Fibroblast of the aortic adventitia (primary cell): ENCODE measurements around the gene PAK1IP1. TPM values are rescaled to one million over a fixed set of nuclear protein-coding genes. Genes with fewer than 3 reads are reported as not detected.

Source experiments
- DNase-seq: peaks from one replicate; pipeline ENCODE4 v3.0.0-alpha.2; 2010; ENCODE audit warnings: low read depth
- H3K4me3 ChIP-seq: 2 replicates; pipeline ENCODE4 v1.5.1; 2011; ENCODE audit warnings: low read depth, mild to moderate bottlenecking, control low read depth, low read length, moderate library complexity
- total RNA-seq: library from RNA; depleted of rRNA; stranded (reverse); fragments of >200 nt; gene quantifications from 2 replicates; pipeline ENCODE4 v1.2.3, GENCODE V29; 2012; ENCODE audit warnings: low replicate concordance
- TF ChIP-seq, protein P1 (sequence below): IDR thresholded peaks from 2 replicates; pipeline ENCODE4 v1.5.1; 2011; ENCODE audit warnings: mild to moderate bottlenecking, low read length, control low read depth, inconsistent platforms; ENCODE audit not compliant: insufficient read depth

Gene PAK1IP1
- total RNA-seq, 1 donor = 28.0 TPM

DNA sequence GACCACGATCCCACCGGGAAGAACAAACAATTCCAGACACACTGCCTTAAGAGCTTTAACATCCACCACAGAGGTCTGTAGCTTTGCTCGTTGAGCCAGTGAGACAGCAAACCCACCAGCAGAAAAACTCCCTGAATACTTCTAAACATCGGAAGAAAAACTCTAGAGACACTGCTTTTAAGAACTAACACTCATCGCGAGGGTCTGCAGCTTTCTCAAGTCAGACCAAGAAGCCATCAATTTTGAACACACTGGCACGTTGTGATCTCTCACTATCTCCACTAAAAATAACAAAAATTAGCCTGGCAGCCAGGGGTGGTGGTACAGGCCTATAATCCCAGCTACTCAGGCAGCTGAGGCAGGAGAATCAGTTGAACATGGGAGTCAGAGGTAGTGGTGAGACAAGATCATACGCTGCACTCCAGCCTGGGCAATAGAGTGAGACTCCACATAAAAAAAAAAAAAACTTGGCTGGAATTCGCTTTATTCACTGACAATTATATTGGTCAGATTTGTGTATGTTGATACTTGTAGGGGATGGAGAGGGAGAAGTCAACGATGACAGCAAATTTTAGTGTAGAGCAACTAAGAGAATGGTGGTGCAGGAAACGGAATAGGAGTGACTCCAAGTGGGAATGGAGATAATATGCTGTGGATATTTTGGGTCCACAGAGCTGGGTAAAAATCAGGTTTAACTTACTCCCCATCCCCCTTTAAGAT is 27.2 kb downstream of the PAK1IP1 start:
- no peak for DNase-seq
- TF ChIP-seq, protein P1, sequence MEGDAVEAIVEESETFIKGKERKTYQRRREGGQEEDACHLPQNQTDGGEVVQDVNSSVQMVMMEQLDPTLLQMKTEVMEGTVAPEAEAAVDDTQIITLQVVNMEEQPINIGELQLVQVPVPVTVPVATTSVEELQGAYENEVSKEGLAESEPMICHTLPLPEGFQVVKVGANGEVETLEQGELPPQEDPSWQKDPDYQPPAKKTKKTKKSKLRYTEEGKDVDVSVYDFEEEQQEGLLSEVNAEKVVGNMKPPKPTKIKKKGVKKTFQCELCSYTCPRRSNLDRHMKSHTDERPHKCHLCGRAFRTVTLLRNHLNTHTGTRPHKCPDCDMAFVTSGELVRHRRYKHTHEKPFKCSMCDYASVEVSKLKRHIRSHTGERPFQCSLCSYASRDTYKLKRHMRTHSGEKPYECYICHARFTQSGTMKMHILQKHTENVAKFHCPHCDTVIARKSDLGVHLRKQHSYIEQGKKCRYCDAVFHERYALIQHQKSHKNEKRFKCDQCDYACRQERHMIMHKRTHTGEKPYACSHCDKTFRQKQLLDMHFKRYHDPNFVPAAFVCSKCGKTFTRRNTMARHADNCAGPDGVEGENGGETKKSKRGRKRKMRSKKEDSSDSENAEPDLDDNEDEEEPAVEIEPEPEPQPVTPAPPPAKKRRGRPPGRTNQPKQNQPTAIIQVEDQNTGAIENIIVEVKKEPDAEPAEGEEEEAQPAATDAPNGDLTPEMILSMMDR = no peak

DNA sequence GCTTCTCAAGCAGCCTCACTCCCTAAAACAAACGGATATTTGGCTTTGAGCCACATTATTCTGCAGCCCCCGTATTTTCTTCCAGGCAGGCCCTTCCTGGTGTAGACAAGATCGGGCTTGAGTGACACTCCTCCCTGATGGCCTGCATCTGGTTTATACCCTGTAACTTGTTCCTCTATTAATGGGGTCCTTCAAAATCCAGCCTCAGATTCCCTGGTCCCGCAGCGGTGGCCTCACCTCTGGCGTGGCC is 27.7 kb downstream of the PAK1IP1 start:
- TF ChIP-seq, protein P1 = no peak
- no peak for DNase-seq
- H3K4me3 ChIP-seq = peak overlapping the region; percentile 82

More for the DNA sequence above, 27.2 kb downstream of the PAK1IP1 start:
- peak overlapping the region; percentile 82 for H3K4me3 ChIP-seq

DNA sequence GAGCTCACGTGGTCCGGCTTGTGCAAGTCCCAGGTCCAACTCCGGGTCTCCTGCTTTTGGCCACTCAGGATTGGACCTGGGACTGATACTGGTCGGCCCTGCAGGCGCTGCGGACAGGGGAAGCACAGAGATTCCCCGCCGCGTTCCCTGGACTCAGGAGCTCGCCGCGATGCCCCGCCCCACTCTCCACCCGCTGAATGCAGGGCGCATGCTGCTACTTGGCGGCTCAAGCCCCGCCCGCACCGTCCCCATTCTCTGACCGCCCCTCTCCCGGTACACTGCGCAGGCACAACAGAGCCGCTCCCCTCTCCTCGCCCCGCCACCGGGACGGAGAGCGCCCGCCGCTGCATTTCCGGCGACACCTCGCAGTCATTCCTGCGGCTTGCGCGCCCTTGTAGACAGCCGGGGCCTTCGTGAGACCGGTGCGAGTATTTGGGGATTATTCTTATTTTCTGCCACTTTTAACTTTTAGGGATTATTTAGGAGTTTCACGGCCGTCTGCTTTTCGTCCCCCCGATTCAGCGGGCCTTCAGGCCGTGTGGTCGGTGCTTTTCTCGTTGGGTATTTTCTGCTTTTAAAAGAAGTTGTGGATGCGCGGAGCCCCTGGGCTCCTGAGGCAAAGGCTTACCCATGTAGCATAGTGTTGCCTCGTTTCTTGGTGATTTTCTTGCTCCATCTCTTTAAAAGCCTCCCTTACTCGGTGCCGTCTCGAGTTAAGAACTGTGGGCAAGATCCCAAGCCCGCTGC is 28.2 kb downstream of the PAK1IP1 start, which contains the start of gene TMEM14C:
Gene TMEM14C, plus strand, starts transcription at position 251 of the 747 bp plus-strand sequence. CDS start 1,544 bp downstream, outside the sequence.
- TF ChIP-seq, protein P1 = no peak
- peak; percentile 97 for DNase-seq
- H3K4me3 ChIP-seq = peak within 1 kb of the TSS; percentile 82

DNA sequence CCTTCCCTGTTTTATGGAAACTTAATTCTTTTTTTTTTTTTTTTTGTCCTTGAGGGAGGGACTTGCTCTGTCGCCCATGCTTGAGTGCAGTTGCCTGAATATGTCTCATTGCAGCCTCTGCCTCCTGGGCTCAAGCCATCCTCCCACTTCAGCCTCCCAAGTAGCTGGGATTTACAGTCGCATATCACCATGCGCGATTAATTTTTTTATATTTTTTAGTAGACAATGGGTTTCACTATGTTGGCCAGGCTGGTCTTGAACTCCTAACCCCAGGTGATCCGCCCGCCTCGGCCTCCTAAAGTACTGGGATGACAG is 28.8 kb downstream of the PAK1IP1 start:
- peak; percentile 31 for DNase-seq
- peak overlapping the region; percentile 82 for H3K4me3 ChIP-seq
- TF ChIP-seq, protein P1 = no peak

DNA sequence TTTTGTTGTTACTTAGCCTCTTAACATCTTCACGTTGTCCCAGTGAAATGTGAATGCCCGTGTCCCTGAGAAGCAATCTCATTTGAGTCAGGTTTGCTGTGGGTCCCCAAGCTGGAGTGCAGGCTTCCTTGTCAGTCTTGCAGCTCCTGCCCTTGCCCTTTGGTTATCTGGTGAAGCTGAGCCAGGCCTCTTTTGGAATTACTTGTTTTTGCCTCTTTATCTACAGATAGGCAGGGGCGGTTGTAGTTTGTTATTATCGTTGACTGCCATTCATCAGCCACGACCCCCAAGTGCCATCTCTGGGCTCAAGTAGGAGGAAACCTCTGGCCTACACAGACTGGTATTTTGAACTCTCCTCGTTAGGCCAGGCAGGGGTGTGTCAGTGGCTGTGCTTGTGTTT is 30.3 kb downstream of the PAK1IP1 start:
- DNase-seq = no peak
- H3K4me3 ChIP-seq = no peak overlapping the region
- TF ChIP-seq, protein P1 = no peak

DNA sequence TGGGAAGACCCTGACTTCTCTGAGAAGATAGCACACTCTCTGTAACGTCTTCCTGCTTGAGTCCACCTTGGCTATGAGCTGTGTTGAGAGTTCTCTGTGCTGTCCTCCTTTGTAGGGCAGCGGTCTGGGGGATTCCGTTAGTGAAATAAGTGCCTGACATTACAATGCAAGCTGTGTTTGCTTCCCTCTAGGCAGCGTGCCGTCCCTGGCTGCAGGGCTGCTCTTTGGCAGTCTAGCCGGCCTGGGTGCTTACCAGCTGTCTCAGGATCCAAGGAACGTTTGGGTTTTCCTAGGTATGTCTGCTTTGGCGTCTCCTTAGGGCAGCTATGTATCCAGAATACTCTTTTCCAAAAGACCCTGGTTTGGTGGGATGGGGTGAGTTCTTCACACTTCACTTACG is 30.9 kb downstream of the PAK1IP1 start:
- TF ChIP-seq, protein P1 = no peak

More for the DNA sequence above, 30.9 kb downstream of the PAK1IP1 start:
- no peak for DNase-seq
- no peak overlapping the region for H3K4me3 ChIP-seq
